Measurements from ENCODE around the gene CLPSL1. TPM values are rescaled to one million over a fixed set of nuclear protein-coding genes. Genes with fewer than 3 reads are reported as not detected.

CLPSL1 gene
- total and polyA plus RNA-seq, 2 of the 13 experiments (the other 11 are each of a cell fraction or from before 2014, with no cell fraction given), result not detected

DNA sequence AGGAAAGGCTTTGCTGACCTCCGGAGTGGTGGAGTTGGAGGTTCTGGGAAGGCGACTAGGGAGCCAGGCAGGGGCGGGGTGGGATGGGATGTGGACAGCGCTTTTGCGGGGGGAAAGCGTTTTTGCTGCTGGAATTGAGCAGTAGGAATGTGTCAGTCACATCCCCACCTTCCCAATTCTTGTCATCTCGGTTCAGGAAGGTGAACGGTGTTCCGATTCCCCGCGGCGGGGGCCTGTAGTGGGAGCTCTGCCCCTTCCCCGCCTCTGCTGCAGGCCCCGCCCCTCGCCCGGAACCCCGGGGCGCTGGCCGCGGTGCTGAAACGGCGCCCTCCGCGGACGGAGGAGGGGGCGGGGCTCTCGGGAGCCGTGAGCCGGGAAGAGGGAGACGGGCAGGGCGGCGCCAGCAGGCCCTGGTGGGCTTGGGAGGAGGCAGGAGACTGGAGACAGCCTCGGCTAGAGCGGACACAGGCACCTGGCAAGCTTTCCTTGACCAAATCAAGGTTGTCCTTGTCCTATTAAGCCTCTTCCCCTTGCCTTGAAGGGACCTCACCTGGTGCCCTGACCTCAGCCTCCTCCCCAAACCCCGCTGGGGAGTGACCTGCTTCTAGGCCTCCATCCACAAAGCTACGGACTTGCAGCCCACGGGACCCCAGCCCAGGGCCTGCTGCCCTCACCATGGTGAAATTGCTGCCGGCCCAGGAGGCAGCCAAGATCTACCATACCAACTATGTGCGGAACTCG, 24.3 kb downstream of the CLPSL1 start, which contains the start of gene LHFPL5 (continued):
- TF ChIP-seq SRSF4 (IDR thresholded peaks at IDR 0.05; ENCODE audit: low read depth, low read length, poor library complexity, severe bottlenecking) (no peak), POLR2G (IDR thresholded peaks at IDR 0.05; ENCODE audit: low read depth, low read length) (no peak), KLF6 (CRISPR knock-in tag; IDR thresholded peaks at IDR 0.05) (peak; percentile 100), ZFP1 (CRISPR knock-in tag; IDR thresholded peaks at IDR 0.05) (peak; percentile 92; the same call in 1 of the 2 replicates), PAX8 (CRISPR knock-in tag; IDR thresholded peaks at IDR 0.05; ENCODE audit: borderline replicate concordance) (peak; percentile 99; the same call in 1 of the 2 replicates), TBL1XR1 (IDR thresholded peaks at IDR 0.05; ENCODE audit: borderline replicate concordance, low read length, partially characterized antibody) (no peak), TEAD2 (CRISPR knock-in tag; IDR thresholded peaks at IDR 0.05) (peak; percentile 96), U2AF2 (IDR thresholded peaks at IDR 0.05; ENCODE audit: low read depth, low read length) (no peak), POGZ (CRISPR knock-in tag; IDR thresholded peaks at IDR 0.05) (peak; percentile 69), SALL1 (CRISPR knock-in tag; IDR thresholded peaks at IDR 0.05) (peak; percentile 100)
- TF ChIP-seq, protein P1, sequence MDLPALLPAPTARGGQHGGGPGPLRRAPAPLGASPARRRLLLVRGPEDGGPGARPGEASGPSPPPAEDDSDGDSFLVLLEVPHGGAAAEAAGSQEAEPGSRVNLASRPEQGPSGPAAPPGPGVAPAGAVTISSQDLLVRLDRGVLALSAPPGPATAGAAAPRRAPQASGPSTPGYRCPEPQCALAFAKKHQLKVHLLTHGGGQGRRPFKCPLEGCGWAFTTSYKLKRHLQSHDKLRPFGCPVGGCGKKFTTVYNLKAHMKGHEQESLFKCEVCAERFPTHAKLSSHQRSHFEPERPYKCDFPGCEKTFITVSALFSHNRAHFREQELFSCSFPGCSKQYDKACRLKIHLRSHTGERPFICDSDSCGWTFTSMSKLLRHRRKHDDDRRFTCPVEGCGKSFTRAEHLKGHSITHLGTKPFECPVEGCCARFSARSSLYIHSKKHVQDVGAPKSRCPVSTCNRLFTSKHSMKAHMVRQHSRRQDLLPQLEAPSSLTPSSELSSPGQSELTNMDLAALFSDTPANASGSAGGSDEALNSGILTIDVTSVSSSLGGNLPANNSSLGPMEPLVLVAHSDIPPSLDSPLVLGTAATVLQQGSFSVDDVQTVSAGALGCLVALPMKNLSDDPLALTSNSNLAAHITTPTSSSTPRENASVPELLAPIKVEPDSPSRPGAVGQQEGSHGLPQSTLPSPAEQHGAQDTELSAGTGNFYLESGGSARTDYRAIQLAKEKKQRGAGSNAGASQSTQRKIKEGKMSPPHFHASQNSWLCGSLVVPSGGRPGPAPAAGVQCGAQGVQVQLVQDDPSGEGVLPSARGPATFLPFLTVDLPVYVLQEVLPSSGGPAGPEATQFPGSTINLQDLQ (CRISPR knock-in tag; IDR thresholded peaks at IDR 0.05), result peak; percentile 84; the same call in 1 of the 2 replicates
- TF ChIP-seq, protein P2, sequence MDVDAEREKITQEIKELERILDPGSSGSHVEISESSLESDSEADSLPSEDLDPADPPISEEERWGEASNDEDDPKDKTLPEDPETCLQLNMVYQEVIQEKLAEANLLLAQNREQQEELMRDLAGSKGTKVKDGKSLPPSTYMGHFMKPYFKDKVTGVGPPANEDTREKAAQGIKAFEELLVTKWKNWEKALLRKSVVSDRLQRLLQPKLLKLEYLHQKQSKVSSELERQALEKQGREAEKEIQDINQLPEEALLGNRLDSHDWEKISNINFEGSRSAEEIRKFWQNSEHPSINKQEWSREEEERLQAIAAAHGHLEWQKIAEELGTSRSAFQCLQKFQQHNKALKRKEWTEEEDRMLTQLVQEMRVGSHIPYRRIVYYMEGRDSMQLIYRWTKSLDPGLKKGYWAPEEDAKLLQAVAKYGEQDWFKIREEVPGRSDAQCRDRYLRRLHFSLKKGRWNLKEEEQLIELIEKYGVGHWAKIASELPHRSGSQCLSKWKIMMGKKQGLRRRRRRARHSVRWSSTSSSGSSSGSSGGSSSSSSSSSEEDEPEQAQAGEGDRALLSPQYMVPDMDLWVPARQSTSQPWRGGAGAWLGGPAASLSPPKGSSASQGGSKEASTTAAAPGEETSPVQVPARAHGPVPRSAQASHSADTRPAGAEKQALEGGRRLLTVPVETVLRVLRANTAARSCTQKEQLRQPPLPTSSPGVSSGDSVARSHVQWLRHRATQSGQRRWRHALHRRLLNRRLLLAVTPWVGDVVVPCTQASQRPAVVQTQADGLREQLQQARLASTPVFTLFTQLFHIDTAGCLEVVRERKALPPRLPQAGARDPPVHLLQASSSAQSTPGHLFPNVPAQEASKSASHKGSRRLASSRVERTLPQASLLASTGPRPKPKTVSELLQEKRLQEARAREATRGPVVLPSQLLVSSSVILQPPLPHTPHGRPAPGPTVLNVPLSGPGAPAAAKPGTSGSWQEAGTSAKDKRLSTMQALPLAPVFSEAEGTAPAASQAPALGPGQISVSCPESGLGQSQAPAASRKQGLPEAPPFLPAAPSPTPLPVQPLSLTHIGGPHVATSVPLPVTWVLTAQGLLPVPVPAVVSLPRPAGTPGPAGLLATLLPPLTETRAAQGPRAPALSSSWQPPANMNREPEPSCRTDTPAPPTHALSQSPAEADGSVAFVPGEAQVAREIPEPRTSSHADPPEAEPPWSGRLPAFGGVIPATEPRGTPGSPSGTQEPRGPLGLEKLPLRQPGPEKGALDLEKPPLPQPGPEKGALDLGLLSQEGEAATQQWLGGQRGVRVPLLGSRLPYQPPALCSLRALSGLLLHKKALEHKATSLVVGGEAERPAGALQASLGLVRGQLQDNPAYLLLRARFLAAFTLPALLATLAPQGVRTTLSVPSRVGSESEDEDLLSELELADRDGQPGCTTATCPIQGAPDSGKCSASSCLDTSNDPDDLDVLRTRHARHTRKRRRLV (CRISPR knock-in tag; IDR thresholded peaks at IDR 0.05), result peak; percentile 64; the same call in 1 of the 2 replicates
- TF ChIP-seq, protein P3, sequence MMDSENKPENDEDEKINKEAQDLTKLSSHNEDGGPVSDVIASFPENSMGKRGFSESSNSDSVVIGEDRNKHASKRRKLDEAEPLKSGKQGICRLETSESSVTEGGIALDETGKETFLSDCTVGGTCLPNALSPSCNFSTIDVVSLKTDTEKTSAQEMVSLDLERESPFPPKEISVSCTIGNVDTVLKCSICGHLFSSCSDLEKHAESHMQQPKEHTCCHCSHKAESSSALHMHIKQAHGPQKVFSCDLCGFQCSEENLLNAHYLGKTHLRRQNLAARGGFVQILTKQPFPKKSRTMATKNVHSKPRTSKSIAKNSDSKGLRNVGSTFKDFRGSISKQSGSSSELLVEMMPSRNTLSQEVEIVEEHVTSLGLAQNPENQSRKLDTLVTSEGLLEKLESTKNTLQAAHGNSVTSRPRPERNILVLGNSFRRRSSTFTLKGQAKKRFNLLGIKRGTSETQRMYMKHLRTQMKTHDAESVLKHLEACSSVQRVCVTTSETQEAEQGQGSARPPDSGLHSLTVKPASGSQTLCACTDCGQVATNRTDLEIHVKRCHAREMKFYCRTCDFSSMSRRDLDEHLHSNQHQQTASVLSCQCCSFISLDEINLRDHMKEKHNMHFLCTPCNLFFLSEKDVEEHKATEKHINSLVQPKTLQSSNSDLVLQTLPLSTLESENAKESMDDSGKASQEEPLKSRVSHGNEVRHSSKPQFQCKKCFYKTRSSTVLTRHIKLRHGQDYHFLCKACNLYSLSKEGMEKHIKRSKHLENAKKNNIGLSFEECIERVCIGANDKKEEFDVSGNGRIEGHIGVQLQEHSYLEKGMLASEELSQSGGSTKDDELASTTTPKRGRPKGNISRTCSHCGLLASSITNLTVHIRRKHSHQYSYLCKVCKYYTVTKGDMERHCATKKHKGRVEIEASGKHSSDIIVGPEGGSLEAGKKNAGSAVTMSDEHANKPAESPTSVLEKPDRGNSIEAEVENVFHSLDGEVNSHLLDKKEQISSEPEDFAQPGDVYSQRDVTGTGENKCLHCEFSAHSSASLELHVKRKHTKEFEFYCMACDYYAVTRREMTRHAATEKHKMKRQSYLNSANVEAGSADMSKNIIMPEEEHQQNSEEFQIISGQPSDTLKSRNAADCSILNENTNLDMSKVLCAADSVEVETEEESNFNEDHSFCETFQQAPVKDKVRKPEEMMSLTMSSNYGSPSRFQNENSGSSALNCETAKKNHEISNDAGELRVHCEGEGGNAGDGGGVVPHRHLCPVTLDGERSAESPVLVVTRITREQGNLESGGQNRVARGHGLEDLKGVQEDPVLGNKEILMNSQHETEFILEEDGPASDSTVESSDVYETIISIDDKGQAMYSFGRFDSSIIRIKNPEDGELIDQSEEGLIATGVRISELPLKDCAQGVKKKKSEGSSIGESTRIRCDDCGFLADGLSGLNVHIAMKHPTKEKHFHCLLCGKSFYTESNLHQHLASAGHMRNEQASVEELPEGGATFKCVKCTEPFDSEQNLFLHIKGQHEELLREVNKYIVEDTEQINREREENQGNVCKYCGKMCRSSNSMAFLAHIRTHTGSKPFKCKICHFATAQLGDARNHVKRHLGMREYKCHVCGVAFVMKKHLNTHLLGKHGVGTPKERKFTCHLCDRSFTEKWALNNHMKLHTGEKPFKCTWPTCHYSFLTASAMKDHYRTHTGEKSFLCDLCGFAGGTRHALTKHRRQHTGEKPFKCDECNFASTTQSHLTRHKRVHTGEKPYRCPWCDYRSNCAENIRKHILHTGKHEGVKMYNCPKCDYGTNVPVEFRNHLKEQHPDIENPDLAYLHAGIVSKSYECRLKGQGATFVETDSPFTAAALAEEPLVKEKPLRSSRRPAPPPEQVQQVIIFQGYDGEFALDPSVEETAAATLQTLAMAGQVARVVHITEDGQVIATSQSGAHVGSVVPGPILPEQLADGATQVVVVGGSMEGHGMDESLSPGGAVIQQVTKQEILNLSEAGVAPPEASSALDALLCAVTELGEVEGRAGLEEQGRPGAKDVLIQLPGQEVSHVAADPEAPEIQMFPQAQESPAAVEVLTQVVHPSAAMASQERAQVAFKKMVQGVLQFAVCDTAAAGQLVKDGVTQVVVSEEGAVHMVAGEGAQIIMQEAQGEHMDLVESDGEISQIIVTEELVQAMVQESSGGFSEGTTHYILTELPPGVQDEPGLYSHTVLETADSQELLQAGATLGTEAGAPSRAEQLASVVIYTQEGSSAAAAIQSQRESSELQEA (CRISPR knock-in tag; IDR thresholded peaks at IDR 0.05; ENCODE audit: not compliant biosample characterization), result peak; percentile 99
